ENCODE measurements around the gene TAF13. TPM values are rescaled to one million over a fixed set of nuclear protein-coding genes. Genes with fewer than 3 reads are reported as not detected.

The TAF13 gene
- total RNA-seq, 2 donors from 2014 or later = 46.7 to 66.2 TPM

GRCh38 chr1:109078317-109078716, 2.5 kb upstream of the TAF13 start:
- no peak for TF ChIP-seq CTCF (IDR thresholded peaks at IDR 0.05)
- no peaks in the 10 kb centered on the region for H3K9me3 ChIP-seq
- no peaks in the 10 kb centered on the region for H3K27me3 ChIP-seq (replicated peaks; ENCODE audit: insufficient read depth)
- peaks cover 6 to 25% of the 10 kb centered on the region in 2 donors for H3K4me1 ChIP-seq (ENCODE audit: control insufficient read depth in 1 of 2, low read depth in 2 of 2)
- H3K27ac ChIP-seq = no peak overlapping the region
- no peak overlapping the region for H3K4me3 ChIP-seq
- DNase-seq (ENCODE audit: low spot score) (no peak), ATAC-seq (ENCODE audit: insufficient number of reproducible peaks, low FRiP score, low read depth) (no peak)
- peaks cover 6% of the 10 kb centered on the region for H3K36me3 ChIP-seq

- H3K36me3 ChIP-seq = peaks cover 38% of the 10 kb centered on the region
- ATAC-seq (ENCODE audit: insufficient number of reproducible peaks, low FRiP score, low read depth) = no peak
Measured at GRCh38 chr1:109069294-109069693, 6.5 kb downstream of the TAF13 start.

GRCh38 chr1:109067883-109068282, 7.9 kb downstream of the TAF13 start:
- Histone ChIP-seq H3K27me3 (replicated peaks; ENCODE audit: insufficient read depth) (no peaks in the 10 kb centered on the region), H3K27ac (no peak overlapping the region), H3K4me3 (no peak overlapping the region), H3K9me3 (no peaks in the 10 kb centered on the region), H3K4me1 (ENCODE audit: control insufficient read depth in 1 of 2, low read depth in 2 of 2) (peaks cover 7 to 8% of the 10 kb centered on the region in 2 donors), H3K36me3 (peaks cover 39% of the 10 kb centered on the region)
- no peak for TF ChIP-seq CTCF (IDR thresholded peaks at IDR 0.05)
- DNase-seq (ENCODE audit: low spot score) = no peak
- no peak for ATAC-seq (ENCODE audit: insufficient number of reproducible peaks, low FRiP score, low read depth)

More at GRCh38 chr1:109069294-109069693, 6.5 kb downstream of the TAF13 start:
- Histone ChIP-seq H3K27me3 (replicated peaks; ENCODE audit: insufficient read depth) (no peaks in the 10 kb centered on the region), H3K4me1 (ENCODE audit: control insufficient read depth in 1 of 2, low read depth in 2 of 2) (peaks cover 7 to 8% of the 10 kb centered on the region in 2 donors), H3K9me3 (no peaks in the 10 kb centered on the region), H3K4me3 (no peak overlapping the region), H3K27ac (no peak overlapping the region)
- no peak for TF ChIP-seq CTCF (IDR thresholded peaks at IDR 0.05)
- no peak for DNase-seq (ENCODE audit: low spot score)

GRCh38 chr1:109065137-109065536, 10.7 kb downstream of the TAF13 start:
- no peak for ATAC-seq (ENCODE audit: insufficient number of reproducible peaks, low FRiP score, low read depth)
- no peak for TF ChIP-seq CTCF (IDR thresholded peaks at IDR 0.05)
- H3K9me3 ChIP-seq = no peaks in the 10 kb centered on the region
- no peak for DNase-seq (ENCODE audit: low spot score)
- peaks cover 4 to 7% of the 10 kb centered on the region in 2 donors for H3K4me1 ChIP-seq (ENCODE audit: control insufficient read depth in 1 of 2, low read depth in 2 of 2)
- H3K4me3 ChIP-seq = no peak overlapping the region
- no peaks in the 10 kb centered on the region for H3K27me3 ChIP-seq (replicated peaks; ENCODE audit: insufficient read depth)
- peaks cover 39% of the 10 kb centered on the region for H3K36me3 ChIP-seq
- H3K27ac ChIP-seq = no peak overlapping the region

- H3K9me3 ChIP-seq = no peaks in the 10 kb centered on the region
- H3K27ac ChIP-seq = no peak overlapping the region
- DNase-seq (ENCODE audit: low spot score) = no peak
- no peak for ATAC-seq (ENCODE audit: insufficient number of reproducible peaks, low FRiP score, low read depth)
- no peaks in the 10 kb centered on the region for H3K4me1 ChIP-seq (ENCODE audit: control insufficient read depth in 1 of 2, low read depth in 2 of 2)
- H3K4me3 ChIP-seq = no peak overlapping the region
- peaks cover 24% of the 10 kb centered on the region for H3K36me3 ChIP-seq
- no peaks in the 10 kb centered on the region for H3K27me3 ChIP-seq (replicated peaks; ENCODE audit: insufficient read depth)
- TF ChIP-seq CTCF (IDR thresholded peaks at IDR 0.05) = no peak
Measured at GRCh38 chr1:109061183-109061582, 14.6 kb downstream of the TAF13 start.

All from thoracic aorta (tissue), 2 donors.